ENCODE results near the gene DAAM1. TPM values are rescaled to one million over a fixed set of nuclear protein-coding genes. Genes with fewer than 3 reads are reported as not detected.

Gene DAAM1
- total RNA-seq, 1 donor: 19.5 TPM

DNA sequence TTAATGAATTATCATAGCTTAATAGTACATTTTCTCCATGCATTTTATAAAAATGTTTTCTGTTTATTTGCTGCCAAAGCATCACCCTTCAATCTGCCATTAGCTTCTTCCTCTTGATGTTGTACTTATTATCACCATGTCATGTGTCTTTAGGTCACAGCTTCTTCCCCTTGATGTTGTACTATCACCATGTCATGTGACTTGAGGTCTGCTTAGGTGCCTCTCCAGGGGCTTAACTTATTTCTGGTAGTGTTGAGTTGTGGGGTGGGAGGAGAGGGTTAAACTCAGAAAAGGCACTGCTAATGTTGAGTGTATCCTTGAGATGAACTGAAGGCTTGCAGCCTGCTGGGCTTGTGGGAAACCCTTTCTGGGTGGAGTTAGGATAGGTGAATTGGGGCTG, 87.8 kb downstream of the DAAM1 start:
- Histone ChIP-seq H3K27me3 (ENCODE audit: insufficient read depth, low read length) (no peaks in the 10 kb centered on the region), H3K4me3 (ENCODE audit: insufficient read depth, low read length) (no peak overlapping the region), H3K4me1 (ENCODE audit: insufficient read depth, low read length) (peaks cover 51% of the 10 kb centered on the region), H3K36me3 (ENCODE audit: insufficient read depth, low read length) (no peaks in the 10 kb centered on the region), H3K79me2 (ENCODE audit: insufficient read depth, low read length) (no peaks in the 10 kb centered on the region), H3K9me3 (ENCODE audit: low read depth, low read length) (no peaks in the 10 kb centered on the region), H2AFZ (ENCODE audit: low read length) (no peak overlapping the region), H3K27ac (ENCODE audit: low read depth, low read length) (peak overlapping the region; percentile 37), H3K4me2 (ENCODE audit: insufficient read depth, low read length) (no peak overlapping the region), H4K20me1 (ENCODE audit: insufficient read depth, low read length) (no peaks in the 10 kb centered on the region)
- TF ChIP-seq, protein P1, sequence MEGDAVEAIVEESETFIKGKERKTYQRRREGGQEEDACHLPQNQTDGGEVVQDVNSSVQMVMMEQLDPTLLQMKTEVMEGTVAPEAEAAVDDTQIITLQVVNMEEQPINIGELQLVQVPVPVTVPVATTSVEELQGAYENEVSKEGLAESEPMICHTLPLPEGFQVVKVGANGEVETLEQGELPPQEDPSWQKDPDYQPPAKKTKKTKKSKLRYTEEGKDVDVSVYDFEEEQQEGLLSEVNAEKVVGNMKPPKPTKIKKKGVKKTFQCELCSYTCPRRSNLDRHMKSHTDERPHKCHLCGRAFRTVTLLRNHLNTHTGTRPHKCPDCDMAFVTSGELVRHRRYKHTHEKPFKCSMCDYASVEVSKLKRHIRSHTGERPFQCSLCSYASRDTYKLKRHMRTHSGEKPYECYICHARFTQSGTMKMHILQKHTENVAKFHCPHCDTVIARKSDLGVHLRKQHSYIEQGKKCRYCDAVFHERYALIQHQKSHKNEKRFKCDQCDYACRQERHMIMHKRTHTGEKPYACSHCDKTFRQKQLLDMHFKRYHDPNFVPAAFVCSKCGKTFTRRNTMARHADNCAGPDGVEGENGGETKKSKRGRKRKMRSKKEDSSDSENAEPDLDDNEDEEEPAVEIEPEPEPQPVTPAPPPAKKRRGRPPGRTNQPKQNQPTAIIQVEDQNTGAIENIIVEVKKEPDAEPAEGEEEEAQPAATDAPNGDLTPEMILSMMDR (IDR thresholded peaks at IDR 0.05; ENCODE audit: extremely low read depth, low read depth, low read length): no peak
- no peak for DNase-seq (ENCODE audit: insufficient read length, low spot score, missing footprints)

DNA sequence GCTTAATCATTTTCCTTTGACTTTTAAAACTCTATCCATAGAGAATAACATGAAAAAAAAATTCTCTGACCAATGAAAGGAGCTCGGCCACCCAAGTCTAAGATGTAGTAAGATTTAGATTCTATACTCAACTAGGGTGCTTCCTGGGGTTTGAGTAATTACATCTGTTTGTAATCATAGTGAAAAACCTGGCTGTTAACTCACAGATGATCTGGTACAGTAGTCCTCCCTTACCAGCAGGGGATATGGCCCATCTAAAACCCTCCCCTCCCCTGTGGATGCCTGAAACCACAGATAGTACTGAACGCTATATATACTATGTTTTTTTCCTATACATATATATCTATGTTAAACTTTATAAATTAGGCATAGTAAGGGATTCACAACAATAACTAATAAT, 89.2 kb downstream of the DAAM1 start:
- no peaks in the 10 kb centered on the region for H3K27me3 ChIP-seq (ENCODE audit: insufficient read depth, low read length)
- H2AFZ ChIP-seq (ENCODE audit: low read length): no peak overlapping the region
- H3K4me2 ChIP-seq (ENCODE audit: insufficient read depth, low read length): no peak overlapping the region
- TF ChIP-seq, protein P1 (IDR thresholded peaks at IDR 0.05; ENCODE audit: extremely low read depth, low read depth, low read length): no peak
- no peaks in the 10 kb centered on the region for H3K36me3 ChIP-seq (ENCODE audit: insufficient read depth, low read length)
- peak overlapping the region; percentile 3 for H3K27ac ChIP-seq (ENCODE audit: low read depth, low read length)
- no peaks in the 10 kb centered on the region for H3K9me3 ChIP-seq (ENCODE audit: low read depth, low read length)
- H3K4me1 ChIP-seq (ENCODE audit: insufficient read depth, low read length): peaks cover 58% of the 10 kb centered on the region
- H3K4me3 ChIP-seq (ENCODE audit: insufficient read depth, low read length): no peak overlapping the region
- H4K20me1 ChIP-seq (ENCODE audit: insufficient read depth, low read length): no peaks in the 10 kb centered on the region
- DNase-seq (ENCODE audit: insufficient read length, low spot score, missing footprints): no peak
- no peaks in the 10 kb centered on the region for H3K79me2 ChIP-seq (ENCODE audit: insufficient read depth, low read length)

DNA sequence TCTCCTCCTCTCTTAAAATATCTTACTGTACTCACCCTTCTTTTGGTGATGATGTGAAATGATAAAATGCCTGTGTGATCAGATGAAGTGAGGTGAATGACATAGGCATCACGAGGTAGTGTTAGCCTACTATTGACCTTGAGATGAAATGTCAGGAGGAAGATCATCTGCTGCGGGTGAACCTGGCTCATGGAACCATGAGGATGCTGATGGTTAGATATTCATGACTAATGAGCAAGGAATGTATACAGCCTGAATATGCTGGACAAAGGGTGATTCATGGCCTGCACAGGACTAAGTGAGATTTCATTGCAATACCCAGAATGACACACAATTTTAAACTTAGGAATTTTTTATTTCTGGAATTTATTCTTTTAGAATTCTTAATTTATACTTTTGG, 89.6 kb downstream of the DAAM1 start:
- no peak overlapping the region for H3K4me3 ChIP-seq (ENCODE audit: insufficient read depth, low read length)
- no peaks in the 10 kb centered on the region for H3K36me3 ChIP-seq (ENCODE audit: insufficient read depth, low read length)
- peaks cover 60% of the 10 kb centered on the region for H3K4me1 ChIP-seq (ENCODE audit: insufficient read depth, low read length)
- H3K27ac ChIP-seq (ENCODE audit: low read depth, low read length): peak overlapping the region; percentile 70
- H2AFZ ChIP-seq (ENCODE audit: low read length): no peak overlapping the region
- no peaks in the 10 kb centered on the region for H3K9me3 ChIP-seq (ENCODE audit: low read depth, low read length)
- no peak for DNase-seq (ENCODE audit: insufficient read length, low spot score, missing footprints)
- H3K27me3 ChIP-seq (ENCODE audit: insufficient read depth, low read length): no peaks in the 10 kb centered on the region
- H3K79me2 ChIP-seq (ENCODE audit: insufficient read depth, low read length): no peaks in the 10 kb centered on the region
- no peaks in the 10 kb centered on the region for H4K20me1 ChIP-seq (ENCODE audit: insufficient read depth, low read length)
- TF ChIP-seq, protein P1 (IDR thresholded peaks at IDR 0.05; ENCODE audit: extremely low read depth, low read depth, low read length): no peak
- peak overlapping the region; percentile 5 for H3K4me2 ChIP-seq (ENCODE audit: insufficient read depth, low read length)

DNA sequence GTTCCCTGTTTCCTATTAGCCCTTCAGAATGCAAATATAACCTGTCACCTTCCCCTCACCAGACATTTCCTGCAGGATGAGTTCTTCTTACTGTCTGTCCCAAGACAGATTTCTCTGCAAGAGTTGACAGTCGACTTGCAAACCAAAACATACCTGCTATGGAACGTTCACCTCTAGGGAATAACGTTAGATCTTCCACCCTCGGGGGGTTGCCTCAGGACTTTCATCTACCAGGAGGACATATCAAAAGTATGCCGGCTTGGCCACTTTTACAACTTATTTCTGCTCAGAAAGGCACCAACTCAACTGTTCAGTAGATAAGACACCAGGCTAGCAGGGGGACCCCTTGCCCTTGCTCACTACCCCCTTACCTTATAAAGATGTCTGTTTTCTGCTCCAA, 92.5 kb downstream of the DAAM1 start:
- H3K36me3 ChIP-seq (ENCODE audit: insufficient read depth, low read length): no peaks in the 10 kb centered on the region
- no peaks in the 10 kb centered on the region for H3K79me2 ChIP-seq (ENCODE audit: insufficient read depth, low read length)
- no peaks in the 10 kb centered on the region for H3K9me3 ChIP-seq (ENCODE audit: low read depth, low read length)
- no peak overlapping the region for H3K27ac ChIP-seq (ENCODE audit: low read depth, low read length)
- no peak for DNase-seq (ENCODE audit: insufficient read length, low spot score, missing footprints)
- H4K20me1 ChIP-seq (ENCODE audit: insufficient read depth, low read length): no peaks in the 10 kb centered on the region
- H2AFZ ChIP-seq (ENCODE audit: low read length): no peak overlapping the region
- H3K27me3 ChIP-seq (ENCODE audit: insufficient read depth, low read length): no peaks in the 10 kb centered on the region
- TF ChIP-seq, protein P1 (IDR thresholded peaks at IDR 0.05; ENCODE audit: extremely low read depth, low read depth, low read length): no peak
- H3K4me3 ChIP-seq (ENCODE audit: insufficient read depth, low read length): no peak overlapping the region
- H3K4me1 ChIP-seq (ENCODE audit: insufficient read depth, low read length): peaks cover 52% of the 10 kb centered on the region
- no peak overlapping the region for H3K4me2 ChIP-seq (ENCODE audit: insufficient read depth, low read length)

Data from osteoblast (primary cell).